Measurements from ENCODE around the gene ATXN2.
"Not testable (repeated sequence)": the region's sequence is repeated elsewhere in the genome, so short reads cannot be mapped to it uniquely, and the experiment has no call there.

GRCh38 chr12:111402490-111402824 lies 196.7 kb downstream of the ATXN2 start:
- TF ChIP-seq CTCF (conservative IDR thresholded peaks at IDR 0.05; ENCODE audit: low read depth, low read length); EZH2phosphoT487 (IDR thresholded peaks at IDR 0.05; ENCODE audit: borderline replicate concordance, low read length); EZH2 (IDR thresholded peaks at IDR 0.05; ENCODE audit: low read length, unreplicated experiment): not testable (repeated sequence)
